Measurements from ENCODE around the gene LANCL1. TPM values are rescaled to one million over a fixed set of nuclear protein-coding genes. Genes with fewer than 3 reads are reported as not detected.

LANCL1 gene
- total RNA-seq, 1 experiment from 2014 or later: 35.9 TPM

DNA sequence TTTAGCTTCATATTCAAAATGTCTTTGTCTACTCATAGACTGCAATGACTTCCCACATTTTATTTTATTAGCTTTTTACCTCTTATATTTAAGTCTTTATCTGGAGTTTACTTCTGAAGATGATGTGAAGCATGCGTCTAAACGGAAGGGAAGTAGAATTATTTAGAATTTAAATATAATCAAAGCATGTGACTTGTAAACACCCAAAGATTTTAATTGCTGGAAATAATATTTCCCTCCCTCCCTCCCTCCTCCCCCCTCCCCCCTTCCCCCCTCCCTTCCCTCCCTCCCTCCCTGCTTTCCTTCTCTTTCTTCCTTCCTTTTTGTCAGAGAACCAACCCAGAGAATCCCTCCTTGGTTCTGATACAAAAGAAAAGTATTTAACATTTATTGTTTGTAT lies 2.1 kb upstream of the LANCL1 start (continued):
- TF ChIP-seq, protein P1, sequence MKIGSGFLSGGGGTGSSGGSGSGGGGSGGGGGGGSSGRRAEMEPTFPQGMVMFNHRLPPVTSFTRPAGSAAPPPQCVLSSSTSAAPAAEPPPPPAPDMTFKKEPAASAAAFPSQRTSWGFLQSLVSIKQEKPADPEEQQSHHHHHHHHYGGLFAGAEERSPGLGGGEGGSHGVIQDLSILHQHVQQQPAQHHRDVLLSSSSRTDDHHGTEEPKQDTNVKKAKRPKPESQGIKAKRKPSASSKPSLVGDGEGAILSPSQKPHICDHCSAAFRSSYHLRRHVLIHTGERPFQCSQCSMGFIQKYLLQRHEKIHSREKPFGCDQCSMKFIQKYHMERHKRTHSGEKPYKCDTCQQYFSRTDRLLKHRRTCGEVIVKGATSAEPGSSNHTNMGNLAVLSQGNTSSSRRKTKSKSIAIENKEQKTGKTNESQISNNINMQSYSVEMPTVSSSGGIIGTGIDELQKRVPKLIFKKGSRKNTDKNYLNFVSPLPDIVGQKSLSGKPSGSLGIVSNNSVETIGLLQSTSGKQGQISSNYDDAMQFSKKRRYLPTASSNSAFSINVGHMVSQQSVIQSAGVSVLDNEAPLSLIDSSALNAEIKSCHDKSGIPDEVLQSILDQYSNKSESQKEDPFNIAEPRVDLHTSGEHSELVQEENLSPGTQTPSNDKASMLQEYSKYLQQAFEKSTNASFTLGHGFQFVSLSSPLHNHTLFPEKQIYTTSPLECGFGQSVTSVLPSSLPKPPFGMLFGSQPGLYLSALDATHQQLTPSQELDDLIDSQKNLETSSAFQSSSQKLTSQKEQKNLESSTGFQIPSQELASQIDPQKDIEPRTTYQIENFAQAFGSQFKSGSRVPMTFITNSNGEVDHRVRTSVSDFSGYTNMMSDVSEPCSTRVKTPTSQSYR (CRISPR knock-in tag; IDR thresholded peaks at IDR 0.05): no peak
- TF ChIP-seq FOXJ3 (CRISPR knock-in tag; IDR thresholded peaks at IDR 0.05; ENCODE audit: borderline replicate concordance) (no peak), NR1H2 (CRISPR knock-in tag; IDR thresholded peaks at IDR 0.05) (no peak), ZBTB21 (CRISPR knock-in tag; IDR thresholded peaks at IDR 0.05; ENCODE audit: borderline replicate concordance) (no peak), TEAD4 (CRISPR knock-in tag; IDR thresholded peaks at IDR 0.05) (no peak), ZNF138 (CRISPR knock-in tag; conservative IDR thresholded peaks at IDR 0.05) (no peak)
- TF ChIP-seq, protein P2, sequence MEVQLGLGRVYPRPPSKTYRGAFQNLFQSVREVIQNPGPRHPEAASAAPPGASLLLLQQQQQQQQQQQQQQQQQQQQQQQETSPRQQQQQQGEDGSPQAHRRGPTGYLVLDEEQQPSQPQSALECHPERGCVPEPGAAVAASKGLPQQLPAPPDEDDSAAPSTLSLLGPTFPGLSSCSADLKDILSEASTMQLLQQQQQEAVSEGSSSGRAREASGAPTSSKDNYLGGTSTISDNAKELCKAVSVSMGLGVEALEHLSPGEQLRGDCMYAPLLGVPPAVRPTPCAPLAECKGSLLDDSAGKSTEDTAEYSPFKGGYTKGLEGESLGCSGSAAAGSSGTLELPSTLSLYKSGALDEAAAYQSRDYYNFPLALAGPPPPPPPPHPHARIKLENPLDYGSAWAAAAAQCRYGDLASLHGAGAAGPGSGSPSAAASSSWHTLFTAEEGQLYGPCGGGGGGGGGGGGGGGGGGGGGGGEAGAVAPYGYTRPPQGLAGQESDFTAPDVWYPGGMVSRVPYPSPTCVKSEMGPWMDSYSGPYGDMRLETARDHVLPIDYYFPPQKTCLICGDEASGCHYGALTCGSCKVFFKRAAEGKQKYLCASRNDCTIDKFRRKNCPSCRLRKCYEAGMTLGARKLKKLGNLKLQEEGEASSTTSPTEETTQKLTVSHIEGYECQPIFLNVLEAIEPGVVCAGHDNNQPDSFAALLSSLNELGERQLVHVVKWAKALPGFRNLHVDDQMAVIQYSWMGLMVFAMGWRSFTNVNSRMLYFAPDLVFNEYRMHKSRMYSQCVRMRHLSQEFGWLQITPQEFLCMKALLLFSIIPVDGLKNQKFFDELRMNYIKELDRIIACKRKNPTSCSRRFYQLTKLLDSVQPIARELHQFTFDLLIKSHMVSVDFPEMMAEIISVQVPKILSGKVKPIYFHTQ (CRISPR knock-in tag; IDR thresholded peaks at IDR 0.05): no peak
- TF ChIP-seq, protein P3, sequence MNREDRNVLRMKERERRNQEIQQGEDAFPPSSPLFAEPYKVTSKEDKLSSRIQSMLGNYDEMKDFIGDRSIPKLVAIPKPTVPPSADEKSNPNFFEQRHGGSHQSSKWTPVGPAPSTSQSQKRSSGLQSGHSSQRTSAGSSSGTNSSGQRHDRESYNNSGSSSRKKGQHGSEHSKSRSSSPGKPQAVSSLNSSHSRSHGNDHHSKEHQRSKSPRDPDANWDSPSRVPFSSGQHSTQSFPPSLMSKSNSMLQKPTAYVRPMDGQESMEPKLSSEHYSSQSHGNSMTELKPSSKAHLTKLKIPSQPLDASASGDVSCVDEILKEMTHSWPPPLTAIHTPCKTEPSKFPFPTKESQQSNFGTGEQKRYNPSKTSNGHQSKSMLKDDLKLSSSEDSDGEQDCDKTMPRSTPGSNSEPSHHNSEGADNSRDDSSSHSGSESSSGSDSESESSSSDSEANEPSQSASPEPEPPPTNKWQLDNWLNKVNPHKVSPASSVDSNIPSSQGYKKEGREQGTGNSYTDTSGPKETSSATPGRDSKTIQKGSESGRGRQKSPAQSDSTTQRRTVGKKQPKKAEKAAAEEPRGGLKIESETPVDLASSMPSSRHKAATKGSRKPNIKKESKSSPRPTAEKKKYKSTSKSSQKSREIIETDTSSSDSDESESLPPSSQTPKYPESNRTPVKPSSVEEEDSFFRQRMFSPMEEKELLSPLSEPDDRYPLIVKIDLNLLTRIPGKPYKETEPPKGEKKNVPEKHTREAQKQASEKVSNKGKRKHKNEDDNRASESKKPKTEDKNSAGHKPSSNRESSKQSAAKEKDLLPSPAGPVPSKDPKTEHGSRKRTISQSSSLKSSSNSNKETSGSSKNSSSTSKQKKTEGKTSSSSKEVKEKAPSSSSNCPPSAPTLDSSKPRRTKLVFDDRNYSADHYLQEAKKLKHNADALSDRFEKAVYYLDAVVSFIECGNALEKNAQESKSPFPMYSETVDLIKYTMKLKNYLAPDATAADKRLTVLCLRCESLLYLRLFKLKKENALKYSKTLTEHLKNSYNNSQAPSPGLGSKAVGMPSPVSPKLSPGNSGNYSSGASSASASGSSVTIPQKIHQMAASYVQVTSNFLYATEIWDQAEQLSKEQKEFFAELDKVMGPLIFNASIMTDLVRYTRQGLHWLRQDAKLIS (CRISPR knock-in tag; IDR thresholded peaks at IDR 0.05; ENCODE audit: borderline replicate concordance): no peak

DNA sequence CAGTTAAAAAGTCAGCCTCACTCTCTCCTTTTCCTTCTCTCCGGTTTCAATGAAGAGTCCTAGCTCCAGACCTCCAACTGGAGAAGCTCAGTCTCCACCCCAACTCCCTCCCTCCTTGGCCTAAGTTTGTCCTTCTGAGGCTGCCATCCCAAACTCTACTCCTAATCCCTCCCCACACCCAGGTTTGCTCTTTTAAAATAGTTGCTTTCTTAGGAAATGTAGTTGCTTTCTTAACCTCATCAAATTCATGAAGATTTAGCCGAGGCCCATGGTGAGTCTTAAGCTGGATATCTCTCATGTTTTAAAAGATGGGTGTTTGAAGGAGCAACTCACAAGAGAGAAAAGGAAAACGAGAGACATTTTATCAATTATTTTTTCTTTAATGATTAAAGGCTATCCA lies 937 bp upstream of the LANCL1 start:
- DNase-seq (ENCODE audit: low spot score) (peak; percentile 21), ATAC-seq (peak; percentile 46)
- peak overlapping the region; percentile 81 for H3K27ac Mint-ChIP-seq
- H3K4me1 Mint-ChIP-seq: peaks cover 38% of the 10 kb centered on the region
- ChIA-PET POLR2A (interaction anchor here (0.7 to 0.9 kb wide), 2 partner anchors 35 to 80 kb away, joined by 3 read pairs; no protein-coding TSS in a partner anchor), CTCF (interaction anchor here (1.2 kb wide), 1 partner anchor 25 kb away, joined by 8 read pairs; no protein-coding TSS in a partner anchor)
- peaks cover 8% of the 10 kb centered on the region; the same call in 1 of the 2 replicates for H3K36me3 Mint-ChIP-seq
- TF ChIP-seq, protein P4, sequence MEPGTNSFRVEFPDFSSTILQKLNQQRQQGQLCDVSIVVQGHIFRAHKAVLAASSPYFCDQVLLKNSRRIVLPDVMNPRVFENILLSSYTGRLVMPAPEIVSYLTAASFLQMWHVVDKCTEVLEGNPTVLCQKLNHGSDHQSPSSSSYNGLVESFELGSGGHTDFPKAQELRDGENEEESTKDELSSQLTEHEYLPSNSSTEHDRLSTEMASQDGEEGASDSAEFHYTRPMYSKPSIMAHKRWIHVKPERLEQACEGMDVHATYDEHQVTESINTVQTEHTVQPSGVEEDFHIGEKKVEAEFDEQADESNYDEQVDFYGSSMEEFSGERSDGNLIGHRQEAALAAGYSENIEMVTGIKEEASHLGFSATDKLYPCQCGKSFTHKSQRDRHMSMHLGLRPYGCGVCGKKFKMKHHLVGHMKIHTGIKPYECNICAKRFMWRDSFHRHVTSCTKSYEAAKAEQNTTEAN (CRISPR knock-in tag; IDR thresholded peaks at IDR 0.05): no peak
- H3K4me3 Mint-ChIP-seq: peak overlapping the region; percentile 91
- H3K9me3 Mint-ChIP-seq: no peaks in the 10 kb centered on the region
- no peaks in the 10 kb centered on the region for H3K27me3 Mint-ChIP-seq (ENCODE audit: low read depth)

DNA sequence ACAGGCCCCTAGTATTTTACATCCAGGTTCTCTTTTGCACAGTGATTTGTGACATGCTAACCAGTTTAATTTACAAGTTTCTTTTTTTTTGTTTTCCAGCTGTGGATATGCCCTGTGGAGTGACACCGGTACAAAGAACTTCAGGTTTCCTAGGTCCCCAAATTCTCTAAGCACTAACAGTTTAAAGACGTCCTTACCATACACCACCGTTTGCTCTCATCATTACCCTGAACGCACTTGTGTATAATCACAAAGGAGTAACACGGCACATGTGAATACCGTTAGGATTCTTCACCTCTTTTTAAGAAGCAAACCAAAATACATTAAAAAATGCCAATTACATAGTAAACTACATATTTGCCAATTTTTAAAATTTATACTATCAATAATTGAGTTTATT lies 853 bp downstream of the LANCL1 start:
- Mint-ChIP-seq H3K36me3 (peaks cover 21% of the 10 kb centered on the region), H3K9me3 (no peaks in the 10 kb centered on the region), H3K27me3 (ENCODE audit: low read depth) (no peaks in the 10 kb centered on the region), H3K4me3 (peak overlapping the region; percentile 91), H3K4me1 (peaks cover 21% of the 10 kb centered on the region), H3K27ac (no peak overlapping the region)
- POLR2A ChIA-PET: interaction anchor here (1.0 to 1.4 kb wide), 2 partner anchors 82 to 109 kb away, joined by 3 read pairs; no protein-coding TSS in a partner anchor
- CTCF ChIA-PET: interaction anchor here (1.5 kb wide), 1 partner anchor 27 kb away, joined by 3 read pairs; no protein-coding TSS in a partner anchor
- DNase-seq (ENCODE audit: low spot score) (no peak), ATAC-seq (no peak)
- no peak for TF ChIP-seq ZNF219 (CRISPR knock-in tag; IDR thresholded peaks at IDR 0.05; ENCODE audit: borderline replicate concordance)
- no peak for TF ChIP-seq ESRRA (CRISPR knock-in tag; IDR thresholded peaks at IDR 0.05; ENCODE audit: borderline replicate concordance)
- TF ChIP-seq, protein P5, sequence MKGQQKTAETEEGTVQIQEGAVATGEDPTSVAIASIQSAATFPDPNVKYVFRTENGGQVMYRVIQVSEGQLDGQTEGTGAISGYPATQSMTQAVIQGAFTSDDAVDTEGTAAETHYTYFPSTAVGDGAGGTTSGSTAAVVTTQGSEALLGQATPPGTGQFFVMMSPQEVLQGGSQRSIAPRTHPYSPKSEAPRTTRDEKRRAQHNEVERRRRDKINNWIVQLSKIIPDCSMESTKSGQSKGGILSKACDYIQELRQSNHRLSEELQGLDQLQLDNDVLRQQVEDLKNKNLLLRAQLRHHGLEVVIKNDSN (CRISPR knock-in tag; IDR thresholded peaks at IDR 0.05): no peak
- TF ChIP-seq, protein P6, sequence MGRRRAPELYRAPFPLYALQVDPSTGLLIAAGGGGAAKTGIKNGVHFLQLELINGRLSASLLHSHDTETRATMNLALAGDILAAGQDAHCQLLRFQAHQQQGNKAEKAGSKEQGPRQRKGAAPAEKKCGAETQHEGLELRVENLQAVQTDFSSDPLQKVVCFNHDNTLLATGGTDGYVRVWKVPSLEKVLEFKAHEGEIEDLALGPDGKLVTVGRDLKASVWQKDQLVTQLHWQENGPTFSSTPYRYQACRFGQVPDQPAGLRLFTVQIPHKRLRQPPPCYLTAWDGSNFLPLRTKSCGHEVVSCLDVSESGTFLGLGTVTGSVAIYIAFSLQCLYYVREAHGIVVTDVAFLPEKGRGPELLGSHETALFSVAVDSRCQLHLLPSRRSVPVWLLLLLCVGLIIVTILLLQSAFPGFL (CRISPR knock-in tag; IDR thresholded peaks at IDR 0.05; ENCODE audit: borderline replicate concordance): no peak
- TF ChIP-seq JAZF1 (CRISPR knock-in tag; IDR thresholded peaks at IDR 0.05): no peak
- TF ChIP-seq OVOL2 (CRISPR knock-in tag; IDR thresholded peaks at IDR 0.05; ENCODE audit: borderline replicate concordance): no peak
- no peak for TF ChIP-seq KAT7 (CRISPR knock-in tag; IDR thresholded peaks at IDR 0.05; ENCODE audit: borderline replicate concordance)
- TF ChIP-seq, protein P7, sequence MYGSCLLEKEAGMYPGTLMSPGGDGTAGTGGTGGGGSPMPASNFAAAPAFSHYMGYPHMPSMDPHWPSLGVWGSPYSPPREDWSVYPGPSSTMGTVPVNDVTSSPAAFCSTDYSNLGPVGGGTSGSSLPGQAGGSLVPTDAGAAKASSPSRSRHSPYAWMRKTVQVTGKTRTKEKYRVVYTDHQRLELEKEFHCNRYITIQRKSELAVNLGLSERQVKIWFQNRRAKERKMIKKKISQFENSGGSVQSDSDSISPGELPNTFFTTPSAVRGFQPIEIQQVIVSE (CRISPR knock-in tag; IDR thresholded peaks at IDR 0.05; ENCODE audit: borderline replicate concordance): no peak
